ENCODE results near the gene LDLRAD4.
"Not testable (repeated sequence)": the region's sequence is repeated elsewhere in the genome, so short reads cannot be mapped to it uniquely, and the experiment has no call there.

The LDLRAD4 gene

GRCh38 chr18:13681701-13682100 lies 463.1 kb downstream of the LDLRAD4 start:
- H3K4me2 ChIP-seq (ENCODE audit: low read depth, low read length, poor library complexity, severe bottlenecking), result no peak overlapping the region
- peaks cover 9% of the 10 kb centered on the region for H4K20me1 ChIP-seq (ENCODE audit: low read depth, low read length)
- no peak overlapping the region for H2AFZ ChIP-seq (ENCODE audit: low read depth, low read length, severe bottlenecking)
- no peaks in the 10 kb centered on the region for H3K9me2 ChIP-seq (replicated peaks; ENCODE audit: insufficient read depth, low read length)
- TF ChIP-seq EZH2phosphoT487 (conservative IDR thresholded peaks at IDR 0.05; ENCODE audit: low read length), result no peak
- TF ChIP-seq, protein P1, sequence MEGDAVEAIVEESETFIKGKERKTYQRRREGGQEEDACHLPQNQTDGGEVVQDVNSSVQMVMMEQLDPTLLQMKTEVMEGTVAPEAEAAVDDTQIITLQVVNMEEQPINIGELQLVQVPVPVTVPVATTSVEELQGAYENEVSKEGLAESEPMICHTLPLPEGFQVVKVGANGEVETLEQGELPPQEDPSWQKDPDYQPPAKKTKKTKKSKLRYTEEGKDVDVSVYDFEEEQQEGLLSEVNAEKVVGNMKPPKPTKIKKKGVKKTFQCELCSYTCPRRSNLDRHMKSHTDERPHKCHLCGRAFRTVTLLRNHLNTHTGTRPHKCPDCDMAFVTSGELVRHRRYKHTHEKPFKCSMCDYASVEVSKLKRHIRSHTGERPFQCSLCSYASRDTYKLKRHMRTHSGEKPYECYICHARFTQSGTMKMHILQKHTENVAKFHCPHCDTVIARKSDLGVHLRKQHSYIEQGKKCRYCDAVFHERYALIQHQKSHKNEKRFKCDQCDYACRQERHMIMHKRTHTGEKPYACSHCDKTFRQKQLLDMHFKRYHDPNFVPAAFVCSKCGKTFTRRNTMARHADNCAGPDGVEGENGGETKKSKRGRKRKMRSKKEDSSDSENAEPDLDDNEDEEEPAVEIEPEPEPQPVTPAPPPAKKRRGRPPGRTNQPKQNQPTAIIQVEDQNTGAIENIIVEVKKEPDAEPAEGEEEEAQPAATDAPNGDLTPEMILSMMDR (IDR thresholded peaks at IDR 0.05; ENCODE audit: insufficient read depth, low read length, poor library complexity, severe bottlenecking), result no peak
- H3K4me3 ChIP-seq (ENCODE audit: insufficient read depth, low read length, poor library complexity, severe bottlenecking), result no peak overlapping the region
- 0 out of 2 replicates have a peak, but pooled peaks cover 2% of the 10 kb centered on the region for H3K36me3 ChIP-seq (ENCODE audit: low read length)
- H3K9ac ChIP-seq (ENCODE audit: low read length), result no peak overlapping the region
- no peaks in the 10 kb centered on the region; the same call in 1 of the 2 replicates for H3F3A ChIP-seq (ENCODE audit: insufficient read depth)
- H3K79me2 ChIP-seq (ENCODE audit: insufficient read depth, low read length), result peaks cover 52% of the 10 kb centered on the region
- H3K27ac ChIP-seq (ENCODE audit: low read depth, low read length), result no peak overlapping the region
- no peaks in the 10 kb centered on the region for H3K9me3 ChIP-seq (ENCODE audit: insufficient read depth, low read length)
- H3K27me3 ChIP-seq (ENCODE audit: low read length), result no peaks in the 10 kb centered on the region

- Histone ChIP-seq H3F3A (ENCODE audit: insufficient read depth) (no peaks in the 10 kb centered on the region; the same call in 1 of the 2 replicates), H3K4me3 (ENCODE audit: insufficient read depth, low read length, poor library complexity, severe bottlenecking) (no peak overlapping the region), H2AFZ (ENCODE audit: low read depth, low read length, severe bottlenecking) (no peak overlapping the region), H3K9me2 (replicated peaks; ENCODE audit: insufficient read depth, low read length) (no peaks in the 10 kb centered on the region), H3K27ac (ENCODE audit: low read depth, low read length) (no peak overlapping the region), H3K9me3 (ENCODE audit: insufficient read depth, low read length) (no peaks in the 10 kb centered on the region), H3K4me2 (ENCODE audit: low read depth, low read length, poor library complexity, severe bottlenecking) (no peak overlapping the region), H3K27me3 (ENCODE audit: low read length) (no peaks in the 10 kb centered on the region), H3K36me3 (ENCODE audit: low read length) (0 out of 2 replicates have a peak, but pooled peaks cover 2% of the 10 kb centered on the region), H3K9ac (ENCODE audit: low read length) (no peak overlapping the region), H4K20me1 (ENCODE audit: low read depth, low read length) (peaks cover 10% of the 10 kb centered on the region), H3K79me2 (ENCODE audit: insufficient read depth, low read length) (peaks cover 75% of the 10 kb centered on the region)
- TF ChIP-seq EZH2phosphoT487 (conservative IDR thresholded peaks at IDR 0.05; ENCODE audit: low read length), result no peak
- TF ChIP-seq, protein P1 (IDR thresholded peaks at IDR 0.05; ENCODE audit: insufficient read depth, low read length, poor library complexity, severe bottlenecking), result no peak
Measured at GRCh38 chr18:13684546-13684945, 466.0 kb downstream of the LDLRAD4 start.

GRCh38 chr18:13688191-13689136 lies 469.9 kb downstream of the LDLRAD4 start:
- no peaks in the 10 kb centered on the region for H3F3A ChIP-seq (ENCODE audit: insufficient read depth)
- H3K27ac ChIP-seq (ENCODE audit: low read depth, low read length), result no peak overlapping the region
- H3K36me3 ChIP-seq (ENCODE audit: low read length), result no peaks in the 10 kb centered on the region
- peaks cover 75% of the 10 kb centered on the region for H3K79me2 ChIP-seq (ENCODE audit: insufficient read depth, low read length)
- H2AFZ ChIP-seq (ENCODE audit: low read depth, low read length, severe bottlenecking), result no peak overlapping the region
- no peak overlapping the region for H3K9ac ChIP-seq (ENCODE audit: low read length)
- TF ChIP-seq, protein P1 (IDR thresholded peaks at IDR 0.05; ENCODE audit: insufficient read depth, low read length, poor library complexity, severe bottlenecking), result no peak
- no peak for TF ChIP-seq EZH2phosphoT487 (conservative IDR thresholded peaks at IDR 0.05; ENCODE audit: low read length)
- no peaks in the 10 kb centered on the region for H3K9me3 ChIP-seq (ENCODE audit: insufficient read depth, low read length)
- H4K20me1 ChIP-seq (ENCODE audit: low read depth, low read length), result peaks cover 9% of the 10 kb centered on the region
- no peak overlapping the region for H3K4me2 ChIP-seq (ENCODE audit: low read depth, low read length, poor library complexity, severe bottlenecking)
- H3K4me3 ChIP-seq (ENCODE audit: insufficient read depth, low read length, poor library complexity, severe bottlenecking), result no peak overlapping the region
- no peaks in the 10 kb centered on the region for H3K9me2 ChIP-seq (replicated peaks; ENCODE audit: insufficient read depth, low read length)
- no peaks in the 10 kb centered on the region for H3K27me3 ChIP-seq (ENCODE audit: low read length)

GRCh38 chr18:13690060-13690459 lies 471.5 kb downstream of the LDLRAD4 start:
- H3K9me3 ChIP-seq (ENCODE audit: insufficient read depth, low read length); H3K36me3 ChIP-seq (ENCODE audit: low read length); H3K27me3 ChIP-seq (ENCODE audit: low read length); H3K27ac ChIP-seq (ENCODE audit: low read depth, low read length); H3F3A ChIP-seq (ENCODE audit: insufficient read depth); H3K4me2 ChIP-seq (ENCODE audit: low read depth, low read length, poor library complexity, severe bottlenecking); H3K9me2 ChIP-seq (replicated peaks; ENCODE audit: insufficient read depth, low read length); H2AFZ ChIP-seq (ENCODE audit: low read depth, low read length, severe bottlenecking); H4K20me1 ChIP-seq (ENCODE audit: low read depth, low read length); H3K9ac ChIP-seq (ENCODE audit: low read length); H3K4me3 ChIP-seq (ENCODE audit: insufficient read depth, low read length, poor library complexity, severe bottlenecking): not testable (repeated sequence)
- peaks cover 59% of the 10 kb centered on the region for H3K79me2 ChIP-seq (ENCODE audit: insufficient read depth, low read length)

DNA sequence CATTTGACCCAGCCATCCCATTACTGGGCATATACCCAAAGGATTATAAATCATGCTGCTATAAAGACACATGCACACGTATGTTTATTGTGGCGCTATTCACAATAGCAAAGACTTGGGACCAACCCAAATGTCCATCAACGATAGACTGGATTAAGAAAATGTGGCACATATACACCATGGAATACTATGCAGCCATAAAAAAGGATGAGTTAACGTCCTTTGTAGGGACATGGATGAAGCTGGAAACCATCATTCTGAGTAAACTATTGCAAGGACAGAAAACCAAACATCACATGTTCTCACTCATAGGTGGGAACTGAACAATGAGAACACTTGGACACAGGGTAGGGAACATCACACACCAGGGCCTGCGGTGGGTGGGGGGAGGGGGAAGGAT lies 476.8 kb downstream of the LDLRAD4 start:
- peaks cover 51% of the 10 kb centered on the region for H3K79me2 ChIP-seq (ENCODE audit: insufficient read depth, low read length)
- not testable (repeated sequence) for H3K4me2 ChIP-seq (ENCODE audit: low read depth, low read length, poor library complexity, severe bottlenecking); H3K27me3 ChIP-seq (ENCODE audit: low read length); H2AFZ ChIP-seq (ENCODE audit: low read depth, low read length, severe bottlenecking); H4K20me1 ChIP-seq (ENCODE audit: low read depth, low read length); H3K9me3 ChIP-seq (ENCODE audit: insufficient read depth, low read length); H3K4me3 ChIP-seq (ENCODE audit: insufficient read depth, low read length, poor library complexity, severe bottlenecking); H3K9me2 ChIP-seq (replicated peaks; ENCODE audit: insufficient read depth, low read length); H3F3A ChIP-seq (ENCODE audit: insufficient read depth); H3K27ac ChIP-seq (ENCODE audit: low read depth, low read length); H3K9ac ChIP-seq (ENCODE audit: low read length); H3K36me3 ChIP-seq (ENCODE audit: low read length)

Measured in SU-DHL-6 (cell line).